Fibroblast of skin of scalp (primary cell): ENCODE measurements around the gene ADAMTS3.

Source experiments
- DNase-seq: peaks from one replicate; pipeline ENCODE4 v3.0.0-alpha.2; 2013

Gene ADAMTS3

GRCh38 chr4:72330381-72330780, 238.6 kb downstream of the ADAMTS3 start:
- no peak for DNase-seq

DNA sequence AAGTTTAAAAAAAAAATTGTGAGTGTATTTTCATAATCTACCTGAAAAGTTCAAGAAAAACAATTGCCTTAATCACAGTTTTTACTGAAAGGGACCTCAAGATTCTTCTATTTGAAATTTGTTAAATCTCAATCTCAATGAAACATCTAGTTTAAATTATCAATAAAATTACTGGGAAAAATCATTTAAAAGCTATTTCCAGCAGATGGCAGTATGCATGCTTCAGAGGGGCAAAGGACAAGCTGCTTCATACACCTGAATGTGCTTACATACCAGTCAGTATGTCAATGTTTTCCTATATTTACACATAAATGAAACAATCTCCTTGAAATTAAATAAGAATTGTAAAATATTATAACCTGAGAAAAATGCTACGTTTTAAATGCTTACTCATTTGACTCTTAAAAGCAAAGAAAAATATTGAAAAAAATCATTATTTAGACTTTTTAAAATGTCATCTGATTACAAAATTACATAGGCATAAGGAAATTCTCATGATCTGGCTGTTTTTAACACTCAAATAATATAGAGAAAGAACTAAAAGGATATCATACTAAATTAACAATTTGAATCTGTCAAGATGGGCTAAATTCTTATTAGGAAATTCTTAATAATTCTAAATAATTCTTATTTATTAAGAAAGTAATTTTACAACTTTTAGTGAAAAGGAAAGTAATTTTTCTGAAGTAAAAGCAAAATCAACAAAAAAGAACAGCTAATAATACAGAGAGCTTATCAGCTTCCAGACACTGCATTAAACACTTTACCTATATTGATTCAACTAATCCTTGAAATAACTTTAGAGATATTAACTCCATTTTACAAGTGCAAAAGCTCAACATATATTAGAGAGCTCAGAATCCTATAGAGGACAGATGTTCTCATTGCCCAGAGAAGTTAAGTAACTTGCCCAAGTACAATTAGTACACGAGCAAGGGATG, 242.1 kb downstream of the ADAMTS3 start:
- peak; percentile 40 for DNase-seq

DNA sequence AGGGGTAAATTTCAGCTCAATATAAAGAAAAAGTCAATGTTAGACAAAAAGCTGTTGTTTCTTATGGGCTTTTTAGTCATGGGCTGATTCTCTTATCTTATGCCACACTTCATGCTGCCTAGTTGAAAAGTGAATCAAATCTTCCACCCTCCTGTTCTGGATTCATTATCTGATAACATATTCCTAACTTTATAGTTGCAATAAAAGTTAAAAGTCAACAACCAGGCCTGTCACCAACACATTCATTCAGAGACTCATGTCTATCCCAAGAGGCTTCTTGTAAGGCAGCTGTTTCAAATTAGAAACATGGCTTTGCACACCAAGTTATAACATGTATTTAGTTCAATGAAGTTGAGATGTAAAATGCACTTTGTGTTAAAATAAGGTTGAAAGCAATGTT, 243.8 kb downstream of the ADAMTS3 start:
- DNase-seq: peak; percentile 18

DNA sequence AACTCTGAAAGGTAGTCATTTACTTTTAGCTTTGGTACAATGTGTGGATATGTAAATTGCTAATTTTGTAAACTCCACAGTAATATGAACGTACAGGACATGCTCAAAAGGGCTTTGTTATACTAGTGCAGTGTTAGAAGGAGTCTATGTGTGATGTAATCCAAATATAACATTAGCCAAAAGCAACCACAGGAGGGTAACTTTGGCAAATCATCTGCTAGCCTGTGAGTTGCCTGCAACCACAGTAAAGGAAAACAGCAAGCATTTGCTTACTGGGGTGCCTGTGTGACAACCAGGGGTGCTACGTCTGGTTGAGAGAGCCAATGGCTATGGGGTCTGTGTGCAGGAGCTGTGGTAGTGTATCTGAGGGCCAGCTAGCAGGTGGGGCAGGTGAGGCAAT, 245.8 kb downstream of the ADAMTS3 start:
- DNase-seq: no peak

- no peak for DNase-seq
Observed at GRCh38 chr4:72320223-72320948, 248.6 kb downstream of the ADAMTS3 start.

DNA sequence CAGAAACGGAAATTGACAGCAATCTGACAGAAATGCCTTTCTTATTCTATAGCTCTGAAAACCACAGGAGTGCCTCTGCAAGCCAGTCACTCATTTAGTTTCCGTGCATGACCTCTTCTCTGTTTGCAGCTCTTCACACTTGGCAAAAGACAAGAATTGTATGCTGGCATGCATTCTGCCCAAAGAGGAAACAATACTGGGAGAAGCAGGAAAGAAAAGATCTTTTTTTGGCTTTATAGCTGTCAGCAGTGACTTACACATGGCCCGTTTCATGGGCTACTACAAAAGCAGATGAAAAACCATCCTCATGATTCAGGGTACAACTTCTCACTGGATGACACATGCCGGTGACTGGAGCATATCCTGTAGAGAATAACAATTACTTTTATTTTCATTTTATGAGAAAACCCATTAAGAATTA, 249.4 kb downstream of the ADAMTS3 start:
- DNase-seq: peak; percentile 74

DNA sequence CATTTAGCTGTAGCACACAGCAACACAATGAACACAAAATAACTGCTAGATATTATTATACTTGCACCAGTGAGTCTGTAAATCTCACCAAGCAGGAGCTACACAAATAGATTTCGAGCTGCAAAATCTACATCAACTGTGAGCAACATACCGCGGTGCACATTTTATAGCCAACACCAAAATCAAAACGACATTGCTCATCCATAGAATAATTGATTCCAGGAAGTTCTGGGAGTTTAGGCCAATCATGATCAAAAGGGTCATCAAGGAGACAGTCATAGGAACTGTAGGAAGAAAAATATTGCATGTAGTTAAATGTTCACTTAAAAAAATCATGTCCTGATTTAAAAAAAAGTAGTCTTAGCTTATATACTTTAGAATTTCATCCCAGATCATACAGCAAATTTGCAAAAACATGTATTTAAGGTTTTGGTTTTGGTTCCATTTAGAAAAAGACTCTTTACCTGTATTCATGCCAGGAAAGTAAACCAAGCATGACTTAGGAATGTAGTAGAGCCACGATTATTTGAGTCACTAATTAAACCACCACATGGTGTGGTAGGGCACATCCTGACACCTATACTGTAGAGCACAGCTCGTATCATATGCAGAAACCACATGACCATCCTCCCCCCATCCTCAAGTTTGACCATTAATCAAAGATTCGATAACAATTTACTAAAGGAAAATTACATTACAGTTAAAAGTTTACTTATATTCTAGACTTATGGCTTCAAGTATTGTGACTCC, 250.4 kb downstream of the ADAMTS3 start:
- peak; percentile 22 for DNase-seq

GRCh38 chr4:72314869-72315268, 254.2 kb downstream of the ADAMTS3 start:
- peak; percentile 84 for DNase-seq

- no peak for DNase-seq
Observed at GRCh38 chr4:72313121-72313520, 255.9 kb downstream of the ADAMTS3 start.

DNA sequence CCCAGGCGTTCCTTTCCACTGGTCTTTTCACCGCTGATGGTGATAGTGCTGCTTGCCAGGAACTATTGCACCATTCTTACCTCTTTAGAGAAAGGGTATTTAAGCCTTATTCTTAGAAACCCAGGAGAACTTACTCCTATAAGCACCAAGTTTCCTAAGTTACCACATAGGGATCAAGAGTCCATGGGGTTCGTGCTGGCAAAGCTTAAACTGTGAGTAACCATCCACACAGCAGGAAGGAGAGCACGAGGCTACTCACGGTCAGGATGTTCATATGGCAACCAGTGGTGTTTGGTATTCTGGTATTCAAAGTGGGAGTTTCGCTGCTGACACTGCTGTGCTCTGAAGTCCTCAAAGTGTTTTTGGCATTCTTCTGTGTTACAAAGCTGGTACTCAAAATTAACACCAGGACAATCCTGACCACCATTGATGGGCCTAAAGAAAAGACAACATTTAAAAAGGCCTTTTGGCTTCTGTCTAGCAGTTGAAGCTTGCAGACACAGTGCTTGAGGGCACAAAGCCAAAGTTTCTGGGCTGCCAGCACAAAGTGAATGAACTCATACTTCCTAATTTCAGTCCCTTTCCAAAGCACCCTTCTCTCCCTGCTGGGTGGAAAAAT, 256.9 kb downstream of the ADAMTS3 start:
- peak; percentile 94 for DNase-seq

- peak; percentile 1 for DNase-seq
Observed at GRCh38 chr4:72311291-72311690, 257.7 kb downstream of the ADAMTS3 start.

GRCh38 chr4:72305620-72306019, 263.4 kb downstream of the ADAMTS3 start:
- DNase-seq: no peak

- no peak for DNase-seq
Observed at GRCh38 chr4:72305080-72305479, 263.9 kb downstream of the ADAMTS3 start.

DNA sequence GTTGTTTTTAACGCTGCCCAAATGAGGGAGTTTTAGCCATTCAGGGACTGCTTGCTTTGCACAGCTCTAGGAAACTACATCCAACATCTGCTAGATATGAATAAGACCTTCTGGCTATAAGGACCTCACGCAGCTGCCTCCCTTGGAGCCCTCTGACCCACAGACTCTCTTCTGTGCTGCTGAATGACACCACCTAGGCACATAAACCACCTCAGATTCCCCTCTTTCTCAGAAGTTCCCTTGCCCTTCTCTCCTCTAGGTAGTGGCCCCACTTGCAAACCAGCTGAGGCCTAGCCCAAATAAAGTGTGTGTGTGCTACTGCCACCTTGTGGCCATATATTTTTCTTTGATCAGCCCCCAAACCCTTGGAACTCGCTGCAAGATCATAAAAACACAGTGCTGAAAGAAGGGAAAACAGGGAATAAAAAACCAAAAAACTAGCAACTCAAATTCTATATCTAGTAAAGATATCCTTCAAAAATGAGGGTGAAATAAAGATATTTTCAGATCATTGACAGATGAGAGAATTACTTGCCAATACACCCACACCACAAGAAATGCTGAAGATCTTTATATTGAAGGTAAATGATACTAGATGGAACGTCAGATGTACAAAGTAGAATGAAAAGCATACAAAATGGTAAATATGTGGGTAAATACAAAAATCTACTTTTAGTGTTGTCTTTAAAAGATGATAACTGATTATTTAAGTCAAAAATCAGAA, 265.9 kb downstream of the ADAMTS3 start:
- peak; percentile 42 for DNase-seq

DNA sequence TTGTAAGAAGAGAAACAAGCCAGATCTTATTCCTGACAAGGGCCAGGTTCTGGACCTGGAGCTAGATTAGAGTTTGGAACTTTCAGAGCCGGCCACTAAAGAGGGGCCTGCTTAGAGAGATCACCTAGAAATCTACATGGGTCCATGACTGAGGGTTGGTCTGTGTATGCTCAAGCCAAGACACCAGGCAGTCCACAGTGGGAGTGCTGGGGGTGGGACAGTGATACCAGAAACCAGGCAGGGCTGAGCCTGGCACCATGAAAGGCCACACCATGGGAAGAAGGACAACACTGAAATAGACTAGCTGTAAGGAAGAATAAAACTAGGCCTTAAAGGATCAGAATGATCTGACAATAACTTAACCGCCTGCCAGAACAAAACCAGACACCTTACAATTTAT, 267.3 kb downstream of the ADAMTS3 start:
- no peak for DNase-seq

DNA sequence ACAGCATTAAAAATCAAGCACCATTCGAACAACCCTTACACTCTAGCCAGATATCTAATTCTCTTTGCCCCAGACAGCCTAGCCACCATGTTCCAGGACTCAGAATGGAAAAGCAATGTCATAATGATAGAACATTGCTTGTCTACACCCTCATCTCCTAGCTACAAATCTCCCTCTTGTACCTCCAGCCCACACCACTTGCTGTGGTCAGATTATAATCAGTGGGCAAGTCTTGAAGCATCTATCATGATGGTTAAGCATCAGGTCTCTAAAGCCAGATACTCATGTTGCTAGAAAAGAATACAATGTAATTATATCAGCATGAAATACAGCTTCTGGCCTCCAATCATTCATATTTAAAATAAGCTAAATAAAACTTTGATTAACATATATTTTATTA, 268.9 kb downstream of the ADAMTS3 start:
- no peak for DNase-seq

- peak; percentile 66 for DNase-seq
Observed at GRCh38 chr4:72295966-72296557, 273.0 kb downstream of the ADAMTS3 start.

DNA sequence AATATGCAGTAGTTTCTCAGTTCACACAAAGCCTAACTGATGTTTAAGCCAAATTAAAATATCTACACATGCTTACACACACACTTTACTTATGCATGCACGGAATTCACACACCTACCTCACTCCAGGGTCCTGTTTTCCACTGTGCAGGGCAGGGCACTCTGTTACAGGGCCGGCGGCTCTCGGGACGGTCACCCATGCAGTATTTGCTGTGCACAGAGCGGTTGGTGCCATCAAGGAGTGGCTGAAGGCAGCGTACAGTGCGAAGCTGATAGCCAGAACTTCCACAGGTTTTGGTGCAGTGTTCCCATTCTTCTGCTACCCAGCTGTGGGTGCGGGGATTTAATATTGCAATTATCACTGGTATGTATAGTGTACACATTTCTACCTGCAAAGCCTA, 278.3 kb downstream of the ADAMTS3 start:
- DNase-seq: no peak

- no peak for DNase-seq
Observed at GRCh38 chr4:72286910-72287309, 282.1 kb downstream of the ADAMTS3 start.

- DNase-seq: peak; percentile 15
Observed at GRCh38 chr4:72286185-72286584, 282.8 kb downstream of the ADAMTS3 start.

GRCh38 chr4:72283357-72283756, 285.7 kb downstream of the ADAMTS3 start:
- no peak for DNase-seq
